ENCODE results near the gene GALNT9. TPM values are rescaled to one million over a fixed set of nuclear protein-coding genes. Genes with fewer than 3 reads are reported as not detected.

The GALNT9 gene
- polyA plus RNA-seq, 3 donors = not detected

GRCh38 chr12:132168311-132169031 is 160.9 kb downstream of the GALNT9 start:
- no peak overlapping the region for H3K4me2 ChIP-seq (replicated peaks; ENCODE audit: extremely low read depth, low read length, poor library complexity, severe bottlenecking)
- peaks cover 5% of the 10 kb centered on the region for H3K4me1 Mint-ChIP-seq
- DNase-seq = no peak
- no peaks in the 10 kb centered on the region for H3K36me3 Mint-ChIP-seq
- 93% methylated on average over 27 of the region's 31 CpGs for WGBS (ENCODE audit: insufficient coverage)
- TF ChIP-seq, protein P1, sequence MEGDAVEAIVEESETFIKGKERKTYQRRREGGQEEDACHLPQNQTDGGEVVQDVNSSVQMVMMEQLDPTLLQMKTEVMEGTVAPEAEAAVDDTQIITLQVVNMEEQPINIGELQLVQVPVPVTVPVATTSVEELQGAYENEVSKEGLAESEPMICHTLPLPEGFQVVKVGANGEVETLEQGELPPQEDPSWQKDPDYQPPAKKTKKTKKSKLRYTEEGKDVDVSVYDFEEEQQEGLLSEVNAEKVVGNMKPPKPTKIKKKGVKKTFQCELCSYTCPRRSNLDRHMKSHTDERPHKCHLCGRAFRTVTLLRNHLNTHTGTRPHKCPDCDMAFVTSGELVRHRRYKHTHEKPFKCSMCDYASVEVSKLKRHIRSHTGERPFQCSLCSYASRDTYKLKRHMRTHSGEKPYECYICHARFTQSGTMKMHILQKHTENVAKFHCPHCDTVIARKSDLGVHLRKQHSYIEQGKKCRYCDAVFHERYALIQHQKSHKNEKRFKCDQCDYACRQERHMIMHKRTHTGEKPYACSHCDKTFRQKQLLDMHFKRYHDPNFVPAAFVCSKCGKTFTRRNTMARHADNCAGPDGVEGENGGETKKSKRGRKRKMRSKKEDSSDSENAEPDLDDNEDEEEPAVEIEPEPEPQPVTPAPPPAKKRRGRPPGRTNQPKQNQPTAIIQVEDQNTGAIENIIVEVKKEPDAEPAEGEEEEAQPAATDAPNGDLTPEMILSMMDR (IDR thresholded peaks at IDR 0.05) = no peak
- no peak overlapping the region for H3K4me3 ChIP-seq (replicated peaks in 1 of 3; ENCODE audit: low read depth in 2 of 3, low read length in 3 of 3)
- H3K27me3 Mint-ChIP-seq (ENCODE audit: low read depth in 3 of 3) = peaks cover 10 to 42% (median 20%) of the 10 kb centered on the region in 3 donors
- H3K27ac ChIP-seq (ENCODE audit: low read depth in 1 of 2, low read length in 2 of 2) = no peak overlapping the region
- no peaks in the 10 kb centered on the region for H4K20me1 ChIP-seq (ENCODE audit: insufficient read depth, low read length)
- peaks cover 0 to 12% (median 2%) of the 10 kb centered on the region in 7 donors for H3K9me3 Mint-ChIP-seq
- H3K79me2 ChIP-seq (ENCODE audit: insufficient read depth, low read length) = no peaks in the 10 kb centered on the region
- H3K27ac Mint-ChIP-seq = no peak overlapping the region
- peaks cover 2 to 4% of the 10 kb centered on the region in 2 donors for H3K4me1 ChIP-seq (ENCODE audit: control insufficient read depth in 1 of 2, insufficient read depth in 2 of 2, low read length in 2 of 2)
- no peak overlapping the region for H2AFZ ChIP-seq (ENCODE audit: insufficient read depth, low read depth, low read length, poor library complexity, severe bottlenecking)
- no peaks in the 10 kb centered on the region for H3K36me3 ChIP-seq (replicated peaks in 1 of 2; ENCODE audit: control insufficient read depth in 1 of 2, insufficient read depth in 2 of 2, low read length in 2 of 2)
- no peak overlapping the region for H3K9ac ChIP-seq (ENCODE audit: insufficient read depth, low read length, poor library complexity, severe bottlenecking)
- H3K27me3 ChIP-seq (ENCODE audit: control insufficient read depth in 2 of 2, insufficient read depth in 2 of 2, low read length in 2 of 2) = peaks cover 0 to 9% of the 10 kb centered on the region in 2 donors
- no peaks in the 10 kb centered on the region for H3K9me3 ChIP-seq (replicated peaks in 1 of 2; ENCODE audit: control insufficient read depth in 1 of 2, insufficient read depth in 1 of 2, low read length in 2 of 2)
- intact Hi-C loops (cut with micrococcal nuclease) = no loop called here
- no peak overlapping the region for H3K4me3 Mint-ChIP-seq

GRCh38 chr12:132167611-132168310 is 161.6 kb downstream of the GALNT9 start:
- intact Hi-C loops (cut with micrococcal nuclease) = no loop called here
- no peaks in the 10 kb centered on the region for H3K9me3 ChIP-seq (replicated peaks in 1 of 2; ENCODE audit: control insufficient read depth in 1 of 2, insufficient read depth in 1 of 2, low read length in 2 of 2)
- 66% methylated on average over 27 of the region's 30 CpGs for WGBS (ENCODE audit: insufficient coverage)
- peaks cover 12% of the 10 kb centered on the region for H3K4me1 Mint-ChIP-seq
- H4K20me1 ChIP-seq (ENCODE audit: insufficient read depth, low read length) = no peaks in the 10 kb centered on the region
- no peaks in the 10 kb centered on the region for H3K79me2 ChIP-seq (ENCODE audit: insufficient read depth, low read length)
- H3K4me3 Mint-ChIP-seq = no peak overlapping the region
- no peaks in the 10 kb centered on the region for H3K36me3 Mint-ChIP-seq
- H3K9me3 Mint-ChIP-seq = peaks cover 0 to 12% (median 2%) of the 10 kb centered on the region in 7 donors
- H2AFZ ChIP-seq (ENCODE audit: insufficient read depth, low read depth, low read length, poor library complexity, severe bottlenecking) = no peak overlapping the region
- peaks cover 0 to 7% of the 10 kb centered on the region in 2 donors for H3K27me3 ChIP-seq (ENCODE audit: control insufficient read depth in 2 of 2, insufficient read depth in 2 of 2, low read length in 2 of 2)
- H3K36me3 ChIP-seq (replicated peaks in 1 of 2; ENCODE audit: control insufficient read depth in 1 of 2, insufficient read depth in 2 of 2, low read length in 2 of 2) = no peaks in the 10 kb centered on the region
- H3K4me2 ChIP-seq (replicated peaks; ENCODE audit: extremely low read depth, low read length, poor library complexity, severe bottlenecking) = no peak overlapping the region
- no peak overlapping the region for H3K9ac ChIP-seq (ENCODE audit: insufficient read depth, low read length, poor library complexity, severe bottlenecking)
- H3K27me3 Mint-ChIP-seq (ENCODE audit: low read depth in 3 of 3) = peaks cover 3 to 37% (median 13%) of the 10 kb centered on the region in 3 donors
- no peak overlapping the region for H3K4me3 ChIP-seq (replicated peaks in 1 of 3; ENCODE audit: low read depth in 2 of 3, low read length in 3 of 3)
- TF ChIP-seq, protein P1 (IDR thresholded peaks at IDR 0.05) = no peak
- no peak overlapping the region for H3K27ac ChIP-seq (ENCODE audit: low read depth in 1 of 2, low read length in 2 of 2)
- DNase-seq = no peak
- H3K27ac Mint-ChIP-seq = no peak overlapping the region
- H3K4me1 ChIP-seq (ENCODE audit: control insufficient read depth in 1 of 2, insufficient read depth in 2 of 2, low read length in 2 of 2) = peaks cover 9 to 11% of the 10 kb centered on the region in 2 donors
